ENCODE results near the gene DNM3. TPM values are rescaled to one million over a fixed set of nuclear protein-coding genes. Genes with fewer than 3 reads are reported as not detected.

DNM3 gene
- total RNA-seq, 1 experiment from 2014 or later: 2.7 TPM

- peaks cover 0 to 3% (median 3%) of the 10 kb centered on the region in 3 experiments; a peak in 4 of 7 replicates for H3K36me3 Mint-ChIP-seq (ENCODE audit: insufficient read depth in 1 of 3, low read depth in 3 of 3)
- Histone ChIP-seq H3K9me3 (ENCODE audit: control insufficient read depth, low read depth, low read length) (no peaks in the 10 kb centered on the region), H3K23ac (ENCODE audit: insufficient read length, low read depth, low read length) (no peak overlapping the region), H3K27me3 (ENCODE audit: insufficient read depth, low read length) (no peaks in the 10 kb centered on the region), H2AFZ (ENCODE audit: low read length) (no peak overlapping the region), H2BK12ac (ENCODE audit: insufficient read length, low read depth, low read length) (no peak overlapping the region), H3K4me1 (ENCODE audit: insufficient read depth, low read length) (no peaks in the 10 kb centered on the region), H3K79me1 (ENCODE audit: insufficient read depth, low read depth, low read length, poor library complexity, severe bottlenecking) (no peaks in the 10 kb centered on the region), H2BK15ac (ENCODE audit: low read depth, low read length) (no peak overlapping the region), H3K56ac (ENCODE audit: insufficient read length, low read depth, low read length) (no peak overlapping the region), H3K23me2 (ENCODE audit: insufficient read length, low read depth, low read length, poor library complexity, severe bottlenecking) (no peaks in the 10 kb centered on the region), H3K4ac (ENCODE audit: low read depth, low read length) (no peak overlapping the region), H4K5ac (ENCODE audit: insufficient read length, low read depth, low read length) (no peak overlapping the region), H2BK120ac (ENCODE audit: low read depth, low read length, poor library complexity, severe bottlenecking) (no peak overlapping the region), H4K91ac (ENCODE audit: insufficient read length, low read depth, low read length) (no peak overlapping the region), H3K14ac (ENCODE audit: insufficient read depth, low read length) (no peak overlapping the region), H2BK20ac (ENCODE audit: low read depth, low read length, poor library complexity, severe bottlenecking) (no peak overlapping the region), H2AK5ac (ENCODE audit: insufficient read length, low read length) (no peak overlapping the region), H2BK5ac (ENCODE audit: insufficient read length, low read length) (no peak overlapping the region), H4K8ac (replicated peaks; ENCODE audit: insufficient read length, low read depth, low read length) (no peak overlapping the region), H3K9ac (ENCODE audit: extremely low read depth, insufficient read length, low read length) (no peak overlapping the region), H4K20me1 (ENCODE audit: control insufficient read depth, insufficient read depth, insufficient read length) (no peaks in the 10 kb centered on the region), H3K4me2 (ENCODE audit: insufficient read depth, insufficient read length, low read length) (no peak overlapping the region), H3K18ac (ENCODE audit: insufficient read length, low read depth, low read length) (no peak overlapping the region), H3K27ac (ENCODE audit: insufficient read length, low read depth, low read length) (no peak overlapping the region), H3T11ph (ENCODE audit: low read length) (no peak overlapping the region), H3K79me2 (ENCODE audit: insufficient read depth, low read length) (no peaks in the 10 kb centered on the region)
- no peak for DNase-seq
- no peaks in the 10 kb centered on the region; a peak in 1 of 5 replicates for H3K9me3 Mint-ChIP-seq
- H3K4me3 Mint-ChIP-seq: no peak overlapping the region
- H3K4me1 Mint-ChIP-seq: peaks cover 13 to 17% of the 10 kb centered on the region in 2 experiments
- TF ChIP-seq, protein P1, sequence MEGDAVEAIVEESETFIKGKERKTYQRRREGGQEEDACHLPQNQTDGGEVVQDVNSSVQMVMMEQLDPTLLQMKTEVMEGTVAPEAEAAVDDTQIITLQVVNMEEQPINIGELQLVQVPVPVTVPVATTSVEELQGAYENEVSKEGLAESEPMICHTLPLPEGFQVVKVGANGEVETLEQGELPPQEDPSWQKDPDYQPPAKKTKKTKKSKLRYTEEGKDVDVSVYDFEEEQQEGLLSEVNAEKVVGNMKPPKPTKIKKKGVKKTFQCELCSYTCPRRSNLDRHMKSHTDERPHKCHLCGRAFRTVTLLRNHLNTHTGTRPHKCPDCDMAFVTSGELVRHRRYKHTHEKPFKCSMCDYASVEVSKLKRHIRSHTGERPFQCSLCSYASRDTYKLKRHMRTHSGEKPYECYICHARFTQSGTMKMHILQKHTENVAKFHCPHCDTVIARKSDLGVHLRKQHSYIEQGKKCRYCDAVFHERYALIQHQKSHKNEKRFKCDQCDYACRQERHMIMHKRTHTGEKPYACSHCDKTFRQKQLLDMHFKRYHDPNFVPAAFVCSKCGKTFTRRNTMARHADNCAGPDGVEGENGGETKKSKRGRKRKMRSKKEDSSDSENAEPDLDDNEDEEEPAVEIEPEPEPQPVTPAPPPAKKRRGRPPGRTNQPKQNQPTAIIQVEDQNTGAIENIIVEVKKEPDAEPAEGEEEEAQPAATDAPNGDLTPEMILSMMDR (conservative IDR thresholded peaks at IDR 0.05): peak; percentile 49; the same call in 2 of the 3 replicates
- no peaks in the 10 kb centered on the region for H3K27me3 Mint-ChIP-seq (ENCODE audit: low read depth)
- no CpG with 5 or more reads among the region's 2 CpGs for WGBS (ENCODE audit: extremely low coverage, insufficient read length, low lambda C conversion rate)
- no peak overlapping the region for H3K27ac Mint-ChIP-seq
Observed at GRCh38 chr1:171929121-171929520, 87.8 kb downstream of the DNM3 start.
